ENCODE measurements around the gene GTF3C2. TPM values are rescaled to one million over a fixed set of nuclear protein-coding genes. Genes with fewer than 3 reads are reported as not detected.

Gene GTF3C2
- total and polyA plus RNA-seq, 2 of the 13 experiments (the other 11 are each of a cell fraction or from before 2014, with no cell fraction given) = 77.5 to 130 TPM

DNA sequence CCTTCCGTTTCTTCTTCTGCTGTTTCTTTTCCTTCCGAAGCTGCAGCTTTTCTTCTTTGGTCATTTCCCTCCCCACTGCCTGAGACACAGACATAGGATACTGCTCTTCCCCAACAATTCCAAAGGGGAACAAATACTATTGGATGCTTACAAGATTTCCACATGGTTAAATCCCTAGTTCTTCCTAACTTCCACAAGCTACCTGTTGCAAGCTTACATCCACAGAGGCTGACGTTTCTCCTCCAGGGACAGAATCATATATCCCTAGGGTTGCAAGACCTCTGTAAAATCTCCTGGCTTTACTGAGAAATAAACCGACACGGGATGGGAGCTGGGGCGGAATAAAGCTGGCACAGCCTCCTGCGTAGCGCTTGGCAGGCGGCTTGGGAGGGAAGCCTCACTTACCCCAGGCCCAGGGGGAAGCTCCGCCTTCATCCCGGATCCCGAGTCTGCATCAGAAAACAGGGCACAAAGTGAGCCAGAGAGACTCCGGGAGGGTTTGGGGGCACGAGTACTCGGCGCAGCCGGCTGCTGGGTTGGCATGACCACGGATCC is 13.0 kb upstream of the GTF3C2 start (continued):
- TF ChIP-seq, protein P1, sequence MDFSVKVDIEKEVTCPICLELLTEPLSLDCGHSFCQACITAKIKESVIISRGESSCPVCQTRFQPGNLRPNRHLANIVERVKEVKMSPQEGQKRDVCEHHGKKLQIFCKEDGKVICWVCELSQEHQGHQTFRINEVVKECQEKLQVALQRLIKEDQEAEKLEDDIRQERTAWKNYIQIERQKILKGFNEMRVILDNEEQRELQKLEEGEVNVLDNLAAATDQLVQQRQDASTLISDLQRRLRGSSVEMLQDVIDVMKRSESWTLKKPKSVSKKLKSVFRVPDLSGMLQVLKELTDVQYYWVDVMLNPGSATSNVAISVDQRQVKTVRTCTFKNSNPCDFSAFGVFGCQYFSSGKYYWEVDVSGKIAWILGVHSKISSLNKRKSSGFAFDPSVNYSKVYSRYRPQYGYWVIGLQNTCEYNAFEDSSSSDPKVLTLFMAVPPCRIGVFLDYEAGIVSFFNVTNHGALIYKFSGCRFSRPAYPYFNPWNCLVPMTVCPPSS (IDR thresholded peaks at IDR 0.05) = no peak
- TF ChIP-seq HOXA7 (CRISPR knock-in tag; IDR thresholded peaks at IDR 0.05) (no peak), XBP1 (CRISPR knock-in tag; IDR thresholded peaks at IDR 0.05) (peak; percentile 56; the same call in 1 of the 2 replicates), ZNF605 (CRISPR knock-in tag; IDR thresholded peaks at IDR 0.05) (peak; percentile 47), ZNF263 (CRISPR knock-in tag; IDR thresholded peaks at IDR 0.05) (no peak), MXD1 (CRISPR knock-in tag; IDR thresholded peaks at IDR 0.05) (no peak), ZNF546 (CRISPR knock-in tag; conservative IDR thresholded peaks at IDR 0.05) (0 out of 2 replicates have a peak, but pooled peaks have one; percentile 18), CCDC6 (CRISPR knock-in tag; IDR thresholded peaks at IDR 0.05) (no peak), ZNF766 (CRISPR knock-in tag; IDR thresholded peaks at IDR 0.05; ENCODE audit: borderline replicate concordance) (no peak; the same call in 1 of the 2 replicates), PTBP1 (IDR thresholded peaks at IDR 0.05; ENCODE audit: low read depth, low read length, poor library complexity, severe bottlenecking) (peak; percentile 80), RXRA (CRISPR knock-in tag; IDR thresholded peaks at IDR 0.05) (no peak), ZBTB42 (CRISPR knock-in tag; IDR thresholded peaks at IDR 0.05) (0 out of 2 replicates have a peak, but pooled peaks have one; percentile 47), NFE2L1 (CRISPR knock-in tag; IDR thresholded peaks at IDR 0.05; ENCODE audit: borderline replicate concordance) (peak; percentile 80; the same call in 1 of the 2 replicates), ZNF101 (CRISPR knock-in tag; IDR thresholded peaks at IDR 0.05; ENCODE audit: borderline replicate concordance, low read depth) (no peak)
- TF ChIP-seq, protein P2, sequence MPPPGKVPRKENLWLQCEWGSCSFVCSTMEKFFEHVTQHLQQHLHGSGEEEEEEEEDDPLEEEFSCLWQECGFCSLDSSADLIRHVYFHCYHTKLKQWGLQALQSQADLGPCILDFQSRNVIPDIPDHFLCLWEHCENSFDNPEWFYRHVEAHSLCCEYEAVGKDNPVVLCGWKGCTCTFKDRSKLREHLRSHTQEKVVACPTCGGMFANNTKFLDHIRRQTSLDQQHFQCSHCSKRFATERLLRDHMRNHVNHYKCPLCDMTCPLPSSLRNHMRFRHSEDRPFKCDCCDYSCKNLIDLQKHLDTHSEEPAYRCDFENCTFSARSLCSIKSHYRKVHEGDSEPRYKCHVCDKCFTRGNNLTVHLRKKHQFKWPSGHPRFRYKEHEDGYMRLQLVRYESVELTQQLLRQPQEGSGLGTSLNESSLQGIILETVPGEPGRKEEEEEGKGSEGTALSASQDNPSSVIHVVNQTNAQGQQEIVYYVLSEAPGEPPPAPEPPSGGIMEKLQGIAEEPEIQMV (CRISPR knock-in tag; IDR thresholded peaks at IDR 0.05; ENCODE audit: low read depth) = no peak
- TF ChIP-seq, protein P3, sequence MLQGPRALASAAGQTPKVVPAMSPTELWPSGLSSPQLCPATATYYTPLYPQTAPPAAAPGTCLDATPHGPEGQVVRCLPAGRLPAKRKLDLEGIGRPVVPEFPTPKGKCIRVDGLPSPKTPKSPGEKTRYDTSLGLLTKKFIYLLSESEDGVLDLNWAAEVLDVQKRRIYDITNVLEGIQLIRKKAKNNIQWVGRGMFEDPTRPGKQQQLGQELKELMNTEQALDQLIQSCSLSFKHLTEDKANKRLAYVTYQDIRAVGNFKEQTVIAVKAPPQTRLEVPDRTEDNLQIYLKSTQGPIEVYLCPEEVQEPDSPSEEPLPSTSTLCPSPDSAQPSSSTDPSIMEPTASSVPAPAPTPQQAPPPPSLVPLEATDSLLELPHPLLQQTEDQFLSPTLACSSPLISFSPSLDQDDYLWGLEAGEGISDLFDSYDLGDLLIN (CRISPR knock-in tag; IDR thresholded peaks at IDR 0.05; ENCODE audit: borderline replicate concordance) = no peak
- TF ChIP-seq, protein P4, sequence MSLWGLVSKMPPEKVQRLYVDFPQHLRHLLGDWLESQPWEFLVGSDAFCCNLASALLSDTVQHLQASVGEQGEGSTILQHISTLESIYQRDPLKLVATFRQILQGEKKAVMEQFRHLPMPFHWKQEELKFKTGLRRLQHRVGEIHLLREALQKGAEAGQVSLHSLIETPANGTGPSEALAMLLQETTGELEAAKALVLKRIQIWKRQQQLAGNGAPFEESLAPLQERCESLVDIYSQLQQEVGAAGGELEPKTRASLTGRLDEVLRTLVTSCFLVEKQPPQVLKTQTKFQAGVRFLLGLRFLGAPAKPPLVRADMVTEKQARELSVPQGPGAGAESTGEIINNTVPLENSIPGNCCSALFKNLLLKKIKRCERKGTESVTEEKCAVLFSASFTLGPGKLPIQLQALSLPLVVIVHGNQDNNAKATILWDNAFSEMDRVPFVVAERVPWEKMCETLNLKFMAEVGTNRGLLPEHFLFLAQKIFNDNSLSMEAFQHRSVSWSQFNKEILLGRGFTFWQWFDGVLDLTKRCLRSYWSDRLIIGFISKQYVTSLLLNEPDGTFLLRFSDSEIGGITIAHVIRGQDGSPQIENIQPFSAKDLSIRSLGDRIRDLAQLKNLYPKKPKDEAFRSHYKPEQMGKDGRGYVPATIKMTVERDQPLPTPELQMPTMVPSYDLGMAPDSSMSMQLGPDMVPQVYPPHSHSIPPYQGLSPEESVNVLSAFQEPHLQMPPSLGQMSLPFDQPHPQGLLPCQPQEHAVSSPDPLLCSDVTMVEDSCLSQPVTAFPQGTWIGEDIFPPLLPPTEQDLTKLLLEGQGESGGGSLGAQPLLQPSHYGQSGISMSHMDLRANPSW (CRISPR knock-in tag; IDR thresholded peaks at IDR 0.05; ENCODE audit: borderline replicate concordance) = no peak
- TF ChIP-seq, protein P5, sequence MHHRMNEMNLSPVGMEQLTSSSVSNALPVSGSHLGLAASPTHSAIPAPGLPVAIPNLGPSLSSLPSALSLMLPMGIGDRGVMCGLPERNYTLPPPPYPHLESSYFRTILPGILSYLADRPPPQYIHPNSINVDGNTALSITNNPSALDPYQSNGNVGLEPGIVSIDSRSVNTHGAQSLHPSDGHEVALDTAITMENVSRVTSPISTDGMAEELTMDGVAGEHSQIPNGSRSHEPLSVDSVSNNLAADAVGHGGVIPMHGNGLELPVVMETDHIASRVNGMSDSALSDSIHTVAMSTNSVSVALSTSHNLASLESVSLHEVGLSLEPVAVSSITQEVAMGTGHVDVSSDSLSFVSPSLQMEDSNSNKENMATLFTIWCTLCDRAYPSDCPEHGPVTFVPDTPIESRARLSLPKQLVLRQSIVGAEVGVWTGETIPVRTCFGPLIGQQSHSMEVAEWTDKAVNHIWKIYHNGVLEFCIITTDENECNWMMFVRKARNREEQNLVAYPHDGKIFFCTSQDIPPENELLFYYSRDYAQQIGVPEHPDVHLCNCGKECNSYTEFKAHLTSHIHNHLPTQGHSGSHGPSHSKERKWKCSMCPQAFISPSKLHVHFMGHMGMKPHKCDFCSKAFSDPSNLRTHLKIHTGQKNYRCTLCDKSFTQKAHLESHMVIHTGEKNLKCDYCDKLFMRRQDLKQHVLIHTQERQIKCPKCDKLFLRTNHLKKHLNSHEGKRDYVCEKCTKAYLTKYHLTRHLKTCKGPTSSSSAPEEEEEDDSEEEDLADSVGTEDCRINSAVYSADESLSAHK (CRISPR knock-in tag; IDR thresholded peaks at IDR 0.05; ENCODE audit: borderline replicate concordance) = no peak
